Ovary (tissue), 9 donors: ENCODE data around the gene FAM83B. TPM values are rescaled to one million over a fixed set of nuclear protein-coding genes. Genes with fewer than 3 reads are reported as not detected.

Source experiments
- DNase-seq, 5 donors: peaks; one replicate each; pipeline ENCODE4 v3.0.0-alpha.2; 2019 to 2020
- H3K27ac ChIP-seq, 2 donors: fragments of 200-600 bp; one replicate each; pipeline versions ENCODE4 v1.5.1 to v1.8.0; 2019 to 2022
- H3K27me3 ChIP-seq: fragments of 200-600 bp; one replicate; pipeline ENCODE4 v1.8.0; 2022
- H3K36me3 ChIP-seq: fragments of 200-600 bp; sonication (generic); one replicate; pipeline ENCODE4 v1.5.1; 2019
- H3K4me1 ChIP-seq: one replicate; pipeline ENCODE4 v1.8.1; 2013; ENCODE audit warnings: mild to moderate bottlenecking, moderate library complexity; ENCODE audit not compliant: insufficient read depth
- H3K4me3 ChIP-seq: fragments of 200-600 bp; sonication (generic); one replicate; pipeline ENCODE4 v1.5.1; 2017
- H3K9me3 ChIP-seq, 2 donors: fragments of 200-600 bp in 1 of 2; sonication (generic) in 1 of 2; one replicate each; pipeline versions ENCODE4 v1.5.1 to v1.8.1; 2013 to 2019; ENCODE audit warnings: mild to moderate bottlenecking in 1 of 2, moderate library complexity in 1 of 2
- CTCF ChIP-seq, 3 donors: fragments of 450-650 bp in 2 of 3; fragments of 200-600 bp in 1 of 3; IDR thresholded peaks; one replicate each; pipeline versions ENCODE4 v1.5.1 to v1.8.0; 2016 to 2022; ENCODE audit warnings: antibody characterized with exemption in 3 of 3, mild to moderate bottlenecking in 1 of 3
- EP300 ChIP-seq: sonication (generic); formaldehyde crosslinking; IDR thresholded peaks from one replicate; pipeline ENCODE4 v1.6.1; 2017; ENCODE audit warnings: antibody characterized with exemption
- POLR2A ChIP-seq: fragments of 450-650 bp; IDR thresholded peaks from one replicate; pipeline ENCODE4 v1.6.1; 2017; ENCODE audit warnings: antibody characterized with exemption, mild to moderate bottlenecking, moderate library complexity
- WGBS, 3 donors: extraction: QIAGEN DNeasy Blood & Tissue Kit in 1 of 3; methylation state at CpG; one replicate each; pipeline versions ENCODE4 v1.1.5 to v1.1.7; 2013 to 2017; 5-methylcytosine and 5-hydroxymethylcytosine counted together
- intact Hi-C, 4 donors: fragments of 100-400 bp; cut with DNase I; formaldehyde crosslinking; loops; one replicate each; pipeline versions ENCODE4 v1.11.0 to v1.15.1; 2022 to 2023
- polyA plus RNA-seq, 2 donors: library from polyadenylated mRNA; stranded (reverse); fragments of 200-250 nt in 1 of 2; fragments of 350-450 nt in 1 of 2; fragmentation: Illumina TruSeq in 1 of 2; extraction: RNeasy Lipid Tissue Mini Kit (QIAGEN cat#74804) in 1 of 2; gene quantifications; one replicate each; pipeline ENCODE4 v1.2.3, GENCODE V29; 2013 to 2014
- total RNA-seq, 7 donors: library from RNA; depleted of rRNA in 2 of 7; stranded (reverse); fragments of >200 nt in 2 of 7; fragmentation: NEBNext Ultra II Directional in 3 of 7; extraction: Animal tissue kit (Norgen Biotek cat#: 25700) in 3 of 7; gene quantifications; one replicate each; pipeline versions ENCODE4 v1.1.0 to v1.2.4, GENCODE V29; 2016 to 2023
- donor health status: DM: no; HTN: no; CAD: no; lungs with moderate emphysema.
- donor health status: DM: no; HTN: no; CAD: no.
- donor health status: Bipolar disorder and iron deficiency.
- donor health status: DM: yes; HTN: yes; CAD: no.
- donor health status: DM: no; HTN: no; CAD: no.
- donor health status: DM: yes; HTN: yes; CAD: no.

The FAM83B gene
- total and polyA plus RNA-seq, 9 donors: 0.10 to 4.3 (median 0.46) TPM; not detected in 4

- H3K36me3 ChIP-seq: no peaks in the 10 kb centered on the region
- no peak for TF ChIP-seq CTCF (IDR thresholded peaks at IDR 0.05)
- no peak for TF ChIP-seq EP300
- TF ChIP-seq POLR2A: no peak
- H3K4me1 ChIP-seq: no peaks in the 10 kb centered on the region
- no peaks in the 10 kb centered on the region for H3K9me3 ChIP-seq
- DNase-seq: no peak
- H3K27ac ChIP-seq: no peak overlapping the region
- no peaks in the 10 kb centered on the region for H3K27me3 ChIP-seq
- H3K4me3 ChIP-seq: no peak overlapping the region
- intact Hi-C loops: no loop called here
Observed at GRCh38 chr6:54988576-54988975, 142.0 kb downstream of the FAM83B start.

- intact Hi-C loops: no loop called here
Observed at GRCh38 chr6:54990001-54990400, 143.4 kb downstream of the FAM83B start.

More at GRCh38 chr6:54990001-54990400, 143.4 kb downstream of the FAM83B start:
- H3K4me1 ChIP-seq: no peaks in the 10 kb centered on the region
- no peaks in the 10 kb centered on the region for H3K36me3 ChIP-seq
- no peaks in the 10 kb centered on the region for H3K9me3 ChIP-seq
- H3K4me3 ChIP-seq: no peak overlapping the region
- no peak overlapping the region for H3K27ac ChIP-seq
- no peaks in the 10 kb centered on the region for H3K27me3 ChIP-seq
- DNase-seq: no peak
- WGBS, 3 donors: 4 to 20% (median 4%) methylated on average over 3 of the region's 3 CpGs
- no peak for TF ChIP-seq POLR2A
- no peak for TF ChIP-seq EP300
